ENCODE measurements around the gene SNX17.
"Not testable (repeated sequence)": the region's sequence is repeated elsewhere in the genome, so short reads cannot be mapped to it uniquely, and the experiment has no call there.

The SNX17 gene

GRCh38 chr2:27353386-27353761 is 17.0 kb upstream of the SNX17 start:
- Mint-ChIP-seq H3K4me1 (ENCODE audit: low read depth) (peaks cover 47% of the 10 kb centered on the region), H3K27ac (peak overlapping the region; percentile 67), H3K36me3 (ENCODE audit: low read depth) (peaks cover 54% of the 10 kb centered on the region)
- not testable (repeated sequence) for H3K9me3 Mint-ChIP-seq, H3K27me3 Mint-ChIP-seq, H3K4me3 Mint-ChIP-seq
- intact Hi-C loops (cut with micrococcal nuclease), result loop anchor here (10.0 kb wide), 1 partner anchor 139 kb away; the partner anchor contains the start of genes ATRAID, CAD and SLC5A6

- no peak overlapping the region for H3K4me3 Mint-ChIP-seq
- intact Hi-C loops (cut with micrococcal nuclease), result loop anchor here (10.0 kb wide), 1 partner anchor 139 kb away; the partner anchor contains the start of genes ATRAID, CAD and SLC5A6
- peaks cover 51% of the 10 kb centered on the region for H3K4me1 Mint-ChIP-seq (ENCODE audit: low read depth)
- no peaks in the 10 kb centered on the region for H3K27me3 Mint-ChIP-seq
- H3K9me3 Mint-ChIP-seq, result no peaks in the 10 kb centered on the region
- peak overlapping the region; percentile 67 for H3K27ac Mint-ChIP-seq
- peaks cover 58% of the 10 kb centered on the region for H3K36me3 Mint-ChIP-seq (ENCODE audit: low read depth)
These were observed 16.4 kb upstream of the SNX17 start for GRCh38 chr2:27353762-27354596.

GRCh38 chr2:27354597-27354927 is 15.9 kb upstream of the SNX17 start:
- H3K4me1 Mint-ChIP-seq (ENCODE audit: low read depth), result peaks cover 51% of the 10 kb centered on the region
- H3K27me3 Mint-ChIP-seq, result no peaks in the 10 kb centered on the region
- intact Hi-C loops (cut with micrococcal nuclease), result loop anchor here (10.0 kb wide), 1 partner anchor 140 kb away; the partner anchor contains the start of genes ATRAID, CAD and SLC5A6
- no peak overlapping the region for H3K4me3 Mint-ChIP-seq
- peaks cover 58% of the 10 kb centered on the region for H3K36me3 Mint-ChIP-seq (ENCODE audit: low read depth)
- H3K9me3 Mint-ChIP-seq, result no peaks in the 10 kb centered on the region
- H3K27ac Mint-ChIP-seq, result peak overlapping the region; percentile 67

GRCh38 chr2:27356056-27356381 is 14.4 kb upstream of the SNX17 start:
- Mint-ChIP-seq H3K27me3 (no peaks in the 10 kb centered on the region), H3K4me3 (peak overlapping the region; percentile 97), H3K36me3 (ENCODE audit: low read depth) (peaks cover 47% of the 10 kb centered on the region), H3K9me3 (no peaks in the 10 kb centered on the region), H3K27ac (peak overlapping the region; percentile 96), H3K4me1 (ENCODE audit: low read depth) (peaks cover 46% of the 10 kb centered on the region)
- intact Hi-C loops (cut with micrococcal nuclease), result loop anchor here (1.0 to 10.0 kb wide), 4 partner anchors 14 to 141 kb away; partner anchors contain the start of genes ATRAID, CAD, EIF2B4 and MPV17

- peaks cover 43% of the 10 kb centered on the region for H3K4me1 Mint-ChIP-seq (ENCODE audit: low read depth)
- H3K27me3 Mint-ChIP-seq, result no peaks in the 10 kb centered on the region
- H3K27ac Mint-ChIP-seq, result peak within 1 kb of the TSS; percentile 96
- no peaks in the 10 kb centered on the region for H3K9me3 Mint-ChIP-seq
- intact Hi-C loops (cut with micrococcal nuclease), result loop anchor here (1.0 to 10.0 kb wide), 4 partner anchors 14 to 142 kb away; partner anchors contain the start of genes ATRAID, CAD, EIF2B4 and MPV17
- peak within 1 kb of the TSS; percentile 97 for H3K4me3 Mint-ChIP-seq
- peaks cover 47% of the 10 kb centered on the region for H3K36me3 Mint-ChIP-seq (ENCODE audit: low read depth)
These were observed 13.8 kb upstream of the SNX17 start, which contains the start of gene GTF3C2 for GRCh38 chr2:27356382-27357181. Gene GTF3C2, minus strand, starts transcription at chr2:27356764. Its CDS starts 13,210 bp downstream, at chr2:27343554.

GRCh38 chr2:27362678-27363420 is 7.6 kb upstream of the SNX17 start:
- intact Hi-C loops (cut with micrococcal nuclease), result no loop called here
- Mint-ChIP-seq H3K4me1 (ENCODE audit: low read depth) (peaks cover 10% of the 10 kb centered on the region), H3K36me3 (ENCODE audit: low read depth) (peaks cover 57% of the 10 kb centered on the region), H3K9me3 (no peaks in the 10 kb centered on the region), H3K27ac (no peak overlapping the region), H3K27me3 (no peaks in the 10 kb centered on the region), H3K4me3 (no peak overlapping the region)

- no peaks in the 10 kb centered on the region for H3K9me3 Mint-ChIP-seq
- peaks cover 62% of the 10 kb centered on the region for H3K36me3 Mint-ChIP-seq (ENCODE audit: low read depth)
- intact Hi-C loops (cut with micrococcal nuclease), result no loop called here
- H3K4me1 Mint-ChIP-seq (ENCODE audit: low read depth), result peaks cover 6% of the 10 kb centered on the region
- no peak overlapping the region for H3K4me3 Mint-ChIP-seq
- H3K27me3 Mint-ChIP-seq, result no peaks in the 10 kb centered on the region
- H3K27ac Mint-ChIP-seq, result no peak overlapping the region
These were observed 6.5 kb upstream of the SNX17 start for GRCh38 chr2:27363933-27364332.

- Mint-ChIP-seq H3K27me3 (no peaks in the 10 kb centered on the region), H3K36me3 (ENCODE audit: low read depth) (peaks cover 97% of the 10 kb centered on the region), H3K27ac (peak overlapping the region; percentile 95)
These were observed 868 bp upstream of the SNX17 start for GRCh38 chr2:27369471-27370025.

GRCh38 chr2:27370816-27371620 is 602 bp downstream of the SNX17 start:
- intact Hi-C loops (cut with micrococcal nuclease), result loop anchor here (1.0 to 5.0 kb wide), 4 partner anchors 9 to 58 kb away; partner anchors contain the start of genes GTF3C2, NRBP1, PPM1G and ZNF513
- H3K36me3 Mint-ChIP-seq (ENCODE audit: low read depth), result peaks cover 97% of the 10 kb centered on the region
- H3K9me3 Mint-ChIP-seq, result no peaks in the 10 kb centered on the region
- peak overlapping the region; percentile 98 for H3K4me3 Mint-ChIP-seq
- peak overlapping the region; percentile 95 for H3K27ac Mint-ChIP-seq
- peaks cover 62% of the 10 kb centered on the region for H3K4me1 Mint-ChIP-seq (ENCODE audit: low read depth)
- no peaks in the 10 kb centered on the region for H3K27me3 Mint-ChIP-seq

More at GRCh38 chr2:27369471-27370025, 868 bp upstream of the SNX17 start:
- peaks cover 51% of the 10 kb centered on the region for H3K4me1 Mint-ChIP-seq (ENCODE audit: low read depth)
- intact Hi-C loops (cut with micrococcal nuclease), result loop anchor here (1.0 to 5.0 kb wide), 3 partner anchors 13 to 59 kb away; partner anchors contain the start of genes GTF3C2, NRBP1 and PPM1G
- H3K9me3 Mint-ChIP-seq, result no peaks in the 10 kb centered on the region
- H3K4me3 Mint-ChIP-seq, result peak overlapping the region; percentile 98

- peaks cover 97% of the 10 kb centered on the region for H3K36me3 Mint-ChIP-seq (ENCODE audit: low read depth)
- intact Hi-C loops (cut with micrococcal nuclease), result loop anchor here (5.0 kb wide), 1 partner anchor 34 kb away; the partner anchor contains the start of gene PPM1G
- H3K9me3 Mint-ChIP-seq, result no peaks in the 10 kb centered on the region
- peaks cover 77% of the 10 kb centered on the region for H3K4me1 Mint-ChIP-seq (ENCODE audit: low read depth)
- no peaks in the 10 kb centered on the region for H3K27me3 Mint-ChIP-seq
- peak overlapping the region; percentile 95 for H3K27ac Mint-ChIP-seq
- H3K4me3 Mint-ChIP-seq, result no peak overlapping the region
These were observed 2.5 kb downstream of the SNX17 start for GRCh38 chr2:27372937-27373336.

- intact Hi-C loops (cut with micrococcal nuclease), result loop anchor here (5.0 kb wide), 1 partner anchor 34 kb away; the partner anchor contains the start of gene PPM1G
- H3K4me3 Mint-ChIP-seq, result no peak overlapping the region
- H3K27ac Mint-ChIP-seq, result peak overlapping the region; percentile 95
These were observed 3.2 kb downstream of the SNX17 start for GRCh38 chr2:27373567-27373966.

GRCh38 chr2:27375513-27376099 is 5.2 kb downstream of the SNX17 start:
- H3K9me3 Mint-ChIP-seq, result no peaks in the 10 kb centered on the region
- H3K4me1 Mint-ChIP-seq (ENCODE audit: low read depth), result peaks cover 83% of the 10 kb centered on the region
- intact Hi-C loops (cut with micrococcal nuclease), result no loop called here
- H3K36me3 Mint-ChIP-seq (ENCODE audit: low read depth), result peaks cover 92% of the 10 kb centered on the region
- H3K27ac Mint-ChIP-seq, result peak overlapping the region; percentile 95
- H3K4me3 Mint-ChIP-seq, result no peak overlapping the region
- no peaks in the 10 kb centered on the region for H3K27me3 Mint-ChIP-seq

More at GRCh38 chr2:27373567-27373966, 3.2 kb downstream of the SNX17 start:
- peaks cover 97% of the 10 kb centered on the region for H3K36me3 Mint-ChIP-seq (ENCODE audit: low read depth)
- H3K4me1 Mint-ChIP-seq (ENCODE audit: low read depth), result peaks cover 81% of the 10 kb centered on the region
- H3K27me3 Mint-ChIP-seq, result no peaks in the 10 kb centered on the region
- H3K9me3 Mint-ChIP-seq, result no peaks in the 10 kb centered on the region

Measured in dendritic cell treated with granulocyte-macrophage colony-stimulating factor and Interleukin-4, amounts not matched to agents 40 ng/mL and 50 ng/mL, for 4 days (primary cell).